Sigmoid colon (tissue), 7 donors: ENCODE data around the gene LAMA1. TPM values are rescaled to one million over a fixed set of nuclear protein-coding genes. Genes with fewer than 3 reads are reported as not detected.

Experiments used
- DNase-seq: peaks from one replicate; pipeline ENCODE4 v3.0.0-alpha.2; 2019
- H3K27ac ChIP-seq, 4 donors: fragments of 200-600 bp; sonication (generic); one replicate each; pipeline ENCODE4 v1.5.1; 2016 to 2019; ENCODE audit warnings: mild to moderate bottlenecking in 1 of 4
- H3K27me3 ChIP-seq, 3 donors: fragments of 200-600 bp; sonication (generic); one replicate each; pipeline ENCODE4 v1.5.1; 2019; ENCODE audit warnings: mild to moderate bottlenecking in 1 of 3
- H3K36me3 ChIP-seq, 4 donors: fragments of 200-600 bp; sonication (generic); one replicate each; pipeline ENCODE4 v1.5.1; 2016 to 2019
- H3K4me1 ChIP-seq, 4 donors: fragments of 200-600 bp; sonication (generic); one replicate each; pipeline ENCODE4 v1.5.1; 2017 to 2019
- H3K4me3 ChIP-seq, 4 donors: fragments of 200-600 bp; sonication (generic); one replicate each; pipeline ENCODE4 v1.5.1; 2017 to 2019; ENCODE audit warnings: mild to moderate bottlenecking in 2 of 4, moderate library complexity in 1 of 4
- H3K9me3 ChIP-seq, 4 donors: fragments of 200-600 bp in 3 of 4; sonication (generic) in 3 of 4; one replicate each; pipeline versions ENCODE4 v1.5.1 to v1.6.1; 2013 to 2019
- CTCF ChIP-seq, 4 experiments: fragments of 450-650 bp in 3 of 4; fragments of 200-600 bp in 1 of 4; IDR thresholded peaks; one replicate each; pipeline ENCODE4 v1.5.1; 2016 to 2019; ENCODE audit warnings: antibody characterized with exemption in 4 of 4, mild to moderate bottlenecking in 3 of 4, moderate library complexity in 2 of 4
- EP300 ChIP-seq, 4 donors: sonication (generic); formaldehyde crosslinking; IDR thresholded peaks; one replicate each; pipeline ENCODE4 v1.6.1; 2017; ENCODE audit warnings: antibody characterized with exemption in 4 of 4
- POLR2A ChIP-seq, 2 donors: fragments of 450-650 bp; IDR thresholded peaks; one replicate each; pipeline ENCODE4 v1.6.1; 2016; ENCODE audit warnings: antibody characterized with exemption in 2 of 2, mild to moderate bottlenecking in 2 of 2, moderate library complexity in 2 of 2
- POLR2AphosphoS5 ChIP-seq, 4 donors: sonication (generic); formaldehyde crosslinking; IDR thresholded peaks; one replicate each; pipeline ENCODE4 v1.6.1; 2017; ENCODE audit warnings: antibody characterized with exemption in 4 of 4
- WGBS, 2 donors: extraction: QIAGEN DNeasy Blood & Tissue Kit; methylation state at CpG; one replicate each; pipeline ENCODE4 v1.1.7; 2013; 5-methylcytosine and 5-hydroxymethylcytosine counted together
- intact Hi-C: fragments of 100-400 bp; cut with DNase I; formaldehyde crosslinking; loops from one replicate; pipeline ENCODE4 v1.15.1; 2023
- polyA plus RNA-seq, 3 donors: library from polyadenylated mRNA; stranded (reverse); fragments of 200-250 nt; gene quantifications; one replicate each; pipeline ENCODE4 v1.2.3, GENCODE V29; 2013
- total RNA-seq, 4 donors: library from RNA; depleted of rRNA; stranded (reverse); fragments of >200 nt; gene quantifications; one replicate each; pipeline ENCODE4 v1.1.0, GENCODE V29; 2016
- donor health status: healthy with polysubstance abuse.
- donor health status: Bipolar disorder and iron deficiency.
- donor health status: healthy.

LAMA1 gene
- total and polyA plus RNA-seq, 7 donors = 0.27 to 19.2 (median 1.4) TPM

DNA sequence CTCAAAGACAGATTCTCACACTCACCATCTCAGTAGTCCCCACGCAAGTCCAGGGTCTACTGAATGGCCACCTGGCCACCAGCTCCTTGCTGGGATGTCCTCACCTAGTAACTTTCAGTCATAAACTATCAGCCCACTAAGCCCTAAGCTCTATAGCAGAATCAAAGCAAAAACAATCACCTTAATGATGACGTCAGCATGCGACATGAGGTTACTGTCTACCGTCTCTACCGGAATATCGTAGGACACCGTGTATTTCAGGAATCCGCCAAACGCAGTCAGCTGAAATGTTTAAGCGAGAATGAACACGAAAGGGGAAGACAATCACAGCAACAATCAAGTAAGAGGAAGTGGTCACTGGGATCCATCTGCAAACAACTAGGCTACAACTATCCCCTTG lies 81.8 kb downstream of the LAMA1 start:
- H3K36me3 ChIP-seq = no peaks in the 10 kb centered on the region
- H3K27ac ChIP-seq = no peak overlapping the region
- TF ChIP-seq POLR2A (IDR thresholded peaks at IDR 0.05) = no peak
- TF ChIP-seq EP300 (IDR thresholded peaks at IDR 0.05) = no peak
- TF ChIP-seq CTCF (IDR thresholded peaks at IDR 0.05) = no peak
- TF ChIP-seq POLR2AphosphoS5 (IDR thresholded peaks at IDR 0.05) = no peak
- WGBS, 2 donors = 93 to 94% methylated on average over 11 of the region's 11 CpGs
- no peaks in the 10 kb centered on the region for H3K9me3 ChIP-seq
- peaks cover 0 to 5% (median 4%) of the 10 kb centered on the region in 4 donors for H3K4me1 ChIP-seq
- H3K4me3 ChIP-seq = no peak overlapping the region
- no peak for DNase-seq
- H3K27me3 ChIP-seq = no peaks in the 10 kb centered on the region
- intact Hi-C loops = no loop called here

GRCh38 chr18:7034924-7035323 lies 82.7 kb downstream of the LAMA1 start:
- Histone ChIP-seq H3K36me3 (no peaks in the 10 kb centered on the region), H3K4me1 (peaks cover 0 to 5% (median 4%) of the 10 kb centered on the region in 4 donors), H3K27me3 (no peaks in the 10 kb centered on the region), H3K4me3 (no peak overlapping the region), H3K9me3 (no peaks in the 10 kb centered on the region), H3K27ac (no peak overlapping the region)
- intact Hi-C loops = no loop called here
- no peak for DNase-seq
- no peak for TF ChIP-seq POLR2A (IDR thresholded peaks at IDR 0.05)
- no peak for TF ChIP-seq CTCF (IDR thresholded peaks at IDR 0.05)
- no peak for TF ChIP-seq POLR2AphosphoS5 (IDR thresholded peaks at IDR 0.05)
- no peak for TF ChIP-seq EP300 (IDR thresholded peaks at IDR 0.05)
- 65 to 74% methylated on average over 5 of the region's 5 CpGs for WGBS, 2 donors

GRCh38 chr18:7032537-7032936 lies 85.1 kb downstream of the LAMA1 start:
- H3K4me1 ChIP-seq = no peaks in the 10 kb centered on the region
- no peaks in the 10 kb centered on the region for H3K9me3 ChIP-seq
- no peaks in the 10 kb centered on the region for H3K36me3 ChIP-seq
- no peak overlapping the region for H3K27ac ChIP-seq
- 67 to 78% methylated on average over 3 of the region's 3 CpGs for WGBS, 2 donors
- intact Hi-C loops = no loop called here
- H3K4me3 ChIP-seq = no peak overlapping the region
- TF ChIP-seq EP300 (IDR thresholded peaks at IDR 0.05) = no peak
- no peak for TF ChIP-seq POLR2AphosphoS5 (IDR thresholded peaks at IDR 0.05)
- TF ChIP-seq CTCF (IDR thresholded peaks at IDR 0.05) = no peak
- no peak for TF ChIP-seq POLR2A (IDR thresholded peaks at IDR 0.05)
- no peaks in the 10 kb centered on the region for H3K27me3 ChIP-seq
- no peak for DNase-seq

- intact Hi-C loops = no loop called here
- WGBS, 2 donors = 85 to 87% methylated on average over 13 of the region's 13 CpGs
- Histone ChIP-seq H3K27ac (no peak overlapping the region), H3K4me3 (no peak overlapping the region), H3K27me3 (no peaks in the 10 kb centered on the region), H3K36me3 (no peaks in the 10 kb centered on the region), H3K9me3 (no peaks in the 10 kb centered on the region), H3K4me1 (no peaks in the 10 kb centered on the region)
- DNase-seq = no peak
- TF ChIP-seq POLR2AphosphoS5 (IDR thresholded peaks at IDR 0.05) (no peak), EP300 (IDR thresholded peaks at IDR 0.05) (no peak), CTCF (IDR thresholded peaks at IDR 0.05) (no peak), POLR2A (IDR thresholded peaks at IDR 0.05) (no peak)
Measured at GRCh38 chr18:7028625-7029024, 89.0 kb downstream of the LAMA1 start.

- no peak for TF ChIP-seq POLR2A (IDR thresholded peaks at IDR 0.05)
- no peak for TF ChIP-seq POLR2AphosphoS5 (IDR thresholded peaks at IDR 0.05)
- TF ChIP-seq CTCF (IDR thresholded peaks at IDR 0.05) = no peak
- TF ChIP-seq EP300 (IDR thresholded peaks at IDR 0.05) = no peak
- no peak overlapping the region for H3K27ac ChIP-seq
- H3K27me3 ChIP-seq = no peaks in the 10 kb centered on the region
- no peaks in the 10 kb centered on the region for H3K9me3 ChIP-seq
- intact Hi-C loops = no loop called here
- H3K36me3 ChIP-seq = no peaks in the 10 kb centered on the region
- DNase-seq = no peak
- H3K4me1 ChIP-seq = no peaks in the 10 kb centered on the region
- no peak overlapping the region for H3K4me3 ChIP-seq
- 46 to 83% methylated on average over 6 of the region's 6 CpGs for WGBS, 2 donors
Measured at GRCh38 chr18:7025194-7025593, 92.4 kb downstream of the LAMA1 start.
